ENCODE data around the gene LAMA2.

LAMA2 gene

GRCh38 chr6:128863983-128864382 is 19.0 kb upstream of the LAMA2 start:
- no peaks in the 10 kb centered on the region for H3K4me1 ChIP-seq (ENCODE audit: low read length)
- no peaks in the 10 kb centered on the region for H3F3A ChIP-seq (ENCODE audit: insufficient read depth, low read length)
- H3K27ac ChIP-seq (ENCODE audit: low read length) = no peak overlapping the region
- no peak overlapping the region for H3K4me3 ChIP-seq (ENCODE audit: low read length)
- H3K9ac ChIP-seq (ENCODE audit: low read length) = no peak overlapping the region
- H3K36me3 ChIP-seq (replicated peaks; ENCODE audit: insufficient read depth, low read length) = no peaks in the 10 kb centered on the region
- H4K20me1 ChIP-seq (ENCODE audit: insufficient read depth, low read length) = no peaks in the 10 kb centered on the region
- no peak overlapping the region for H2AFZ ChIP-seq (ENCODE audit: low read length)
- H3K9me2 ChIP-seq (replicated peaks; ENCODE audit: insufficient read depth, low read length) = no peaks in the 10 kb centered on the region
- TF ChIP-seq EZH2phosphoT487 (IDR thresholded peaks at IDR 0.05; ENCODE audit: low read length) (no peak), CTCF (IDR thresholded peaks at IDR 0.05; ENCODE audit: low read length) (no peak)
- H3K4me2 ChIP-seq (ENCODE audit: low read depth, low read length) = no peak overlapping the region
- H3K9me3 ChIP-seq (replicated peaks; ENCODE audit: insufficient read depth, low read length) = no peaks in the 10 kb centered on the region
- no peaks in the 10 kb centered on the region for H3K79me2 ChIP-seq (ENCODE audit: low read length)
- H3K27me3 ChIP-seq (replicated peaks; ENCODE audit: insufficient read depth, low read length) = no peaks in the 10 kb centered on the region
- DNase-seq = no peak

- Histone ChIP-seq H3K9ac (ENCODE audit: low read length) (no peak overlapping the region), H3K4me2 (ENCODE audit: low read depth, low read length) (no peak overlapping the region), H4K20me1 (ENCODE audit: insufficient read depth, low read length) (no peaks in the 10 kb centered on the region), H3K79me2 (ENCODE audit: low read length) (no peaks in the 10 kb centered on the region), H3K36me3 (replicated peaks; ENCODE audit: insufficient read depth, low read length) (no peaks in the 10 kb centered on the region), H3K27ac (ENCODE audit: low read length) (no peak overlapping the region), H3K27me3 (replicated peaks; ENCODE audit: insufficient read depth, low read length) (no peaks in the 10 kb centered on the region), H3K9me3 (replicated peaks; ENCODE audit: insufficient read depth, low read length) (no peaks in the 10 kb centered on the region), H3F3A (ENCODE audit: insufficient read depth, low read length) (no peaks in the 10 kb centered on the region), H2AFZ (ENCODE audit: low read length) (no peak overlapping the region), H3K4me3 (ENCODE audit: low read length) (no peak overlapping the region), H3K9me2 (replicated peaks; ENCODE audit: insufficient read depth, low read length) (no peaks in the 10 kb centered on the region), H3K4me1 (ENCODE audit: low read length) (no peaks in the 10 kb centered on the region)
- TF ChIP-seq EZH2 (optimal IDR thresholded peaks at IDR 0.05; ENCODE audit: low read depth, low read length) = no peak
- TF ChIP-seq EZH2phosphoT487 (IDR thresholded peaks at IDR 0.05; ENCODE audit: low read length) = no peak
- TF ChIP-seq CTCF (IDR thresholded peaks at IDR 0.05; ENCODE audit: low read length) = no peak
- DNase-seq = no peak
Observed at GRCh38 chr6:128870746-128871145, 12.2 kb upstream of the LAMA2 start.

DNA sequence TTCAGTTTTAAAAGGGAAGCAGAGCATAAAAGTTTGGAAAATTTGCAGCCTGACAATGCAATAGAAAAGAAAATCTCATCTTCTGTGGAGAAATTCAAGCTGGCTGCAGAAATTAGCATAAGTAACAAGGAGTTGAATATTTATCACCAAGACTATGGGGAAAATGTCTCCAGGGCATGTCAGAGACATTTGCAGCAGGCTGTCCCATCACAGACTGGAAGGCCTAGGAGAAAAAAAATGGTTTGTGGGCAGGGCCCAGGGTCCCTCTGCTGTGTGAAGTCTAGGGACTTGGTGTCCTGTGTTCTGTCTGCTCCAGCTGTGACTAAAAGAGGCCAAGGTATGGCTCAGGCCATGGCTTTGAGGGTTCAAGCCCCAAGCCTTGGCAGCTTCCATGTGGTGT is 8.1 kb upstream of the LAMA2 start:
- TF ChIP-seq EZH2phosphoT487 (IDR thresholded peaks at IDR 0.05; ENCODE audit: low read length) (no peak), CTCF (IDR thresholded peaks at IDR 0.05; ENCODE audit: low read length) (no peak), EZH2 (optimal IDR thresholded peaks at IDR 0.05; ENCODE audit: low read depth, low read length) (no peak)
- H3K79me2 ChIP-seq (ENCODE audit: low read length) = no peaks in the 10 kb centered on the region
- H4K20me1 ChIP-seq (ENCODE audit: insufficient read depth, low read length) = no peaks in the 10 kb centered on the region
- no peak for DNase-seq
- no peaks in the 10 kb centered on the region for H3K27me3 ChIP-seq (replicated peaks; ENCODE audit: insufficient read depth, low read length)
- no peaks in the 10 kb centered on the region for H3K4me1 ChIP-seq (ENCODE audit: low read length)
- no peak overlapping the region for H3K4me3 ChIP-seq (ENCODE audit: low read length)
- H3K9ac ChIP-seq (ENCODE audit: low read length) = no peak overlapping the region
- H3K9me3 ChIP-seq (replicated peaks; ENCODE audit: insufficient read depth, low read length) = no peaks in the 10 kb centered on the region
- no peak overlapping the region for H3K4me2 ChIP-seq (ENCODE audit: low read depth, low read length)
- no peak overlapping the region for H3K27ac ChIP-seq (ENCODE audit: low read length)
- H2AFZ ChIP-seq (ENCODE audit: low read length) = no peak overlapping the region
- H3K9me2 ChIP-seq (replicated peaks; ENCODE audit: insufficient read depth, low read length) = no peaks in the 10 kb centered on the region
- no peaks in the 10 kb centered on the region for H3K36me3 ChIP-seq (replicated peaks; ENCODE audit: insufficient read depth, low read length)
- H3F3A ChIP-seq (ENCODE audit: insufficient read depth, low read length) = no peaks in the 10 kb centered on the region
